Neutrophil (primary cell): ENCODE data around the gene PLD1.

Source experiments
- H3K27ac ChIP-seq: fragments of 200-600 bp; sonication (generic); 2 replicates; pipeline ENCODE4 v1.5.1; 2016; ENCODE audit warnings: mild to moderate bottlenecking, moderate library complexity
- H3K27me3 ChIP-seq: fragments of 200-600 bp; sonication (generic); 2 replicates; pipeline ENCODE4 v1.6.0; 2016; ENCODE audit warnings: mild to moderate bottlenecking
- H3K36me3 ChIP-seq: fragments of 200-600 bp; sonication (generic); 2 replicates; pipeline ENCODE4 v1.5.1; 2017
- H3K4me1 ChIP-seq, 2 experiments: fragments of 200-600 bp in 1 of 2; sonication (generic) in 1 of 2; 1 replicate in 1 of 2; 2 replicates in 1 of 2; pipeline versions ENCODE4 v1.5.1 to v1.6.1; 2013 to 2016; ENCODE audit warnings: low read depth in 1 of 2, low read length in 1 of 2, mild to moderate bottlenecking in 1 of 2, moderate library complexity in 1 of 2; ENCODE audit not compliant: control insufficient read depth in 1 of 2, insufficient read depth in 1 of 2
- H3K4me3 ChIP-seq, 2 experiments: fragments of 200-600 bp in 1 of 2; sonication (generic) in 1 of 2; 1 replicate in 1 of 2; 2 replicates in 1 of 2; pipeline ENCODE4 v1.5.1; 2013 to 2016; ENCODE audit warnings: low read depth in 1 of 2, low read length in 1 of 2, mild to moderate bottlenecking in 1 of 2, moderate library complexity in 1 of 2
- H3K9me3 ChIP-seq: fragments of 200-600 bp; sonication (generic); 2 replicates; pipeline ENCODE4 v1.5.1; 2016
- TF ChIP-seq, protein P1 (sequence below): fragments of 200-600 bp; sonication (generic); IDR thresholded peaks from 2 replicates; pipeline ENCODE4 v1.5.1; 2016; ENCODE audit warnings: antibody characterized with exemption

The PLD1 gene

DNA sequence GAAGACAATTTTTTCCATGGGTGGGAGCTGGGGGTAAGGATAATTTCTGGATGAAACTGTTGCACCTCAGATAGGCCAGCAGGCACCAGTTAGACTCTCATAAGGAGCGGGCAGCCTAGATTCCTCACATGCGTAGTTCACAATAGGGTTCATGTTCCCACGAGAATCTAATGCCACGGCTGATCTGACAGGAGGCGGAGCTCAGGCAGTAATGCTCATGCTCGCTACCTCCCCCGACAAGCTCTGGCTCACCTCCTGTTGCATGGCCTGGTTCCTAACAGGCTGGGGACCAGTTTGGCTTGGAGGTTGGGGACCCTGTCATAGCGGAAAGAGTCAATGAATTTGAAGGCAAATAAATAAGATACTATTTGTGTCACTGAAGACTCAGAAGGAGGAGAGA is 105.5 kb downstream of the PLD1 start:
- TF ChIP-seq, protein P1, sequence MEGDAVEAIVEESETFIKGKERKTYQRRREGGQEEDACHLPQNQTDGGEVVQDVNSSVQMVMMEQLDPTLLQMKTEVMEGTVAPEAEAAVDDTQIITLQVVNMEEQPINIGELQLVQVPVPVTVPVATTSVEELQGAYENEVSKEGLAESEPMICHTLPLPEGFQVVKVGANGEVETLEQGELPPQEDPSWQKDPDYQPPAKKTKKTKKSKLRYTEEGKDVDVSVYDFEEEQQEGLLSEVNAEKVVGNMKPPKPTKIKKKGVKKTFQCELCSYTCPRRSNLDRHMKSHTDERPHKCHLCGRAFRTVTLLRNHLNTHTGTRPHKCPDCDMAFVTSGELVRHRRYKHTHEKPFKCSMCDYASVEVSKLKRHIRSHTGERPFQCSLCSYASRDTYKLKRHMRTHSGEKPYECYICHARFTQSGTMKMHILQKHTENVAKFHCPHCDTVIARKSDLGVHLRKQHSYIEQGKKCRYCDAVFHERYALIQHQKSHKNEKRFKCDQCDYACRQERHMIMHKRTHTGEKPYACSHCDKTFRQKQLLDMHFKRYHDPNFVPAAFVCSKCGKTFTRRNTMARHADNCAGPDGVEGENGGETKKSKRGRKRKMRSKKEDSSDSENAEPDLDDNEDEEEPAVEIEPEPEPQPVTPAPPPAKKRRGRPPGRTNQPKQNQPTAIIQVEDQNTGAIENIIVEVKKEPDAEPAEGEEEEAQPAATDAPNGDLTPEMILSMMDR: no peak
- H3K36me3 ChIP-seq: peaks cover 46% of the 10 kb centered on the region
- no peaks in the 10 kb centered on the region for H3K9me3 ChIP-seq
- H3K4me3 ChIP-seq: no peak overlapping the region
- H3K27me3 ChIP-seq: no peaks in the 10 kb centered on the region
- H3K27ac ChIP-seq: no peak overlapping the region
- no peaks in the 10 kb centered on the region for H3K4me1 ChIP-seq

DNA sequence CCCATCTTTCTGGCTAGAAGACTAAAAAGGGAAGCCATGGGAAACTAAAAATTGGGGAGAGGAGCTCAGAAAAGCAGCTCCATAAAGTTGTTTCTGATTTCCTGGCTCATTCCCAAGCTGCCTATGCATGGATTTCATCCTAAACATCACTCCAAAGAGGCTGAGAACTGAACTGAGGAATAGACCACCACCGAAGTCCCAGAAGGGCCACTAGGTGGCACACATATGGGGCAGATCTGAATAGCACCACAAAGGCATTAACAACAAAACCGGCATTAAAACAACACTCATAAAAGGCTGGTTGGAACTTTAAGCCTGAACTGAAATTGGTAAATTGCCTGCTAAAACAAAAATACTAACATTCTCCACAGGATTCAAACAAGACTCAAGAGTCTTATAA is 106.3 kb downstream of the PLD1 start:
- Histone ChIP-seq H3K9me3 (no peaks in the 10 kb centered on the region), H3K27ac (no peak overlapping the region), H3K4me3 (no peak overlapping the region), H3K27me3 (no peaks in the 10 kb centered on the region), H3K36me3 (peaks cover 46% of the 10 kb centered on the region), H3K4me1 (no peaks in the 10 kb centered on the region)
- TF ChIP-seq, protein P1: no peak

DNA sequence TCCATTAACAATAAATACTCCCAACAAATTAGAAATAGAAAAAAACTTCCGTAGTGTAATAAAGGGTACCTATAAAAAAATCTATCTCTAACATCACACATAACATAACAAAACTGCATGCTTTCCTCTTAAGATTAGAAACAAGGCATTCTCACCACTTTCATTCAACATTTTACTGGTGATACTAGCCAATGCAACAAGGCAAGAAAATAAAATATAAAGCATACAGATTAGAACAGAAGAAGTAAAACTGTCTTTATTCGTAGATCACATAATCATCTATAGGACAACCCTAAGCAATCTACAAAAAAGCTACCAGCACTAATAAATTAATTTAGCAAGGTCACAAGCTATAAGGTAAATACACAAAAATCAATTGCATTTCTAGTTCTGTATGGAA is 107.1 kb downstream of the PLD1 start:
- Histone ChIP-seq H3K27ac (no peak overlapping the region), H3K4me1 (no peaks in the 10 kb centered on the region), H3K36me3 (peaks cover 45% of the 10 kb centered on the region), H3K9me3 (no peaks in the 10 kb centered on the region), H3K4me3 (no peak overlapping the region), H3K27me3 (no peaks in the 10 kb centered on the region)
- TF ChIP-seq, protein P1: no peak

DNA sequence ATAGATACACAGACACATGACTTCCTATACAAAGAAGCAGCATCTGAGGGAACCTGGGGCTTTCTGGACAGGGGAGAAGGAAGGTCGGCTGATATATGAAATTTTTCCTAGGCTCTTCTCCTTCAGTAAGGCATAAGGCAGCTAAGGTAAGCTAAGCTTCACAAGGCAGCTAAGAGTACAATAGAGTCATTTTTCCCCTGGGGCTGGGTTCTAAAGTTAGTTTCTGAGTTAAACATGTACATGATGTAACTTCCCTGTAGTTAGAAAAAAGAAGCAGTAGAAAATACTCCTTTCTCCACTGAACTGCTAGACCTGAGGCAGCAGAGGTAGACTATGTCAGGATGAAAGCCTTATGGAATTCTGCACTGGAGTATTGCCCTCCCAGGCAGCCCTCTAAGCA is 109.6 kb downstream of the PLD1 start:
- Histone ChIP-seq H3K9me3 (no peaks in the 10 kb centered on the region), H3K27ac (no peak overlapping the region), H3K4me3 (no peak overlapping the region), H3K27me3 (no peaks in the 10 kb centered on the region), H3K4me1 (no peaks in the 10 kb centered on the region), H3K36me3 (peaks cover 49% of the 10 kb centered on the region)
- TF ChIP-seq, protein P1: no peak

DNA sequence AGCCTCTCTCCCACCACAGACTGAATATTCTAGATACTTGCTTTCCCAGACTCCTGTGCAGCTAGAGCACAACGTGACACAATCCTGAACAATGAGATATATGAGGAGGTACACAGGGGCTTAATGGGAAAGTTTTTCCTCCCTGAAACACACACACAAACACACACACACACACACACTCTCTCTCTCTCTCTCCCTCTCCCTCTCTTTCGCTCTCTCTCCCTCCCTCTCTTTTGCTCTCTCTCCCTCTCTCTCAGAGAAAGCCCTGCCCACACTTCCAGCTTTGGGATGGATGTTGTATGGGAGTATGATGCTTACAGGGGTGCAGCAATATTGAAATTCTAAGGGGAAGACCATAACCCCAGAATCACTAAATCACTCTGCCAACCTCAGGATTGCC is 110.1 kb downstream of the PLD1 start:
- Histone ChIP-seq H3K27ac (no peak overlapping the region), H3K9me3 (no peaks in the 10 kb centered on the region), H3K4me1 (no peaks in the 10 kb centered on the region), H3K36me3 (peaks cover 54% of the 10 kb centered on the region), H3K4me3 (no peak overlapping the region), H3K27me3 (no peaks in the 10 kb centered on the region)
- TF ChIP-seq, protein P1: no peak

DNA sequence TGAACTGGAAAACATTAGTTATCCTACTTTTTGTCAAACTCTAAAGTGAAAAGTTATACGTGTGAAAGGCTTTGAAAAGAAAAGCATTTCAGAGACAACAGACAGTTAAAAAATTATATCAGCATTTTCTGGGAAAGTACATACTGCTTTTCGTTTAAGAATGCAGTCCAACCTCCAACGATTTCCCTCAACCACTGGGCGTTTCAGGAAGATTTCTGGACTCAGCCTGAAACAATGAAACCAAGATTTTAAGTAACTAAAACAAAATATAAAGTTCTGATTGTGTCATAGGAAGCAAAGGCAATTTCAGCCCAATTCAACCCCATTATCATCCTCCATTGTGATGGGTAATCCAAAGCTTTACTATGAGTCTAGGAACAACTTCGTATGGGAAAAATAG is 110.7 kb downstream of the PLD1 start:
- Histone ChIP-seq H3K27ac (no peak overlapping the region), H3K27me3 (no peaks in the 10 kb centered on the region), H3K36me3 (peaks cover 54% of the 10 kb centered on the region), H3K4me3 (no peak overlapping the region), H3K4me1 (no peaks in the 10 kb centered on the region), H3K9me3 (no peaks in the 10 kb centered on the region)
- TF ChIP-seq, protein P1: no peak
